HG02885 (cell line): ENCODE measurements around the gene CETP.
"Not testable (repeated sequence)": the region's sequence is repeated elsewhere in the genome, so short reads cannot be mapped to it uniquely, and the experiment has no call there.

Experiments used
- ATAC-seq: cut with Tn5 transposase; IDR thresholded peaks from one replicate; pipeline ENCODE4 v1.9.1; 2021; ENCODE audit warnings: mild to moderate bottlenecking; ENCODE audit not compliant: unreplicated experiment, poor library complexity

Gene CETP

GRCh38 chr16:56977823-56978430 is 16.2 kb downstream of the CETP start:
- no peak for ATAC-seq

- ATAC-seq = no peak
Measured at GRCh38 chr16:56980201-56980535, 18.4 kb downstream of the CETP start.

- ATAC-seq = no peak
Measured at GRCh38 chr16:56980792-56981724, 19.3 kb downstream of the CETP start.

GRCh38 chr16:56981729-56982271 is 20.1 kb downstream of the CETP start:
- no peak for ATAC-seq

- ATAC-seq = no peak
Measured at GRCh38 chr16:56982695-56983094, 20.9 kb downstream of the CETP start.

- ATAC-seq = no peak
Measured at GRCh38 chr16:56983211-56983751, 21.5 kb downstream of the CETP start.

GRCh38 chr16:56984639-56985038 is 22.9 kb downstream of the CETP start:
- ATAC-seq = no peak

- ATAC-seq = no peak
Measured at GRCh38 chr16:56985288-56985961, 23.7 kb downstream of the CETP start.

- ATAC-seq = no peak
Measured at GRCh38 chr16:56985962-56986360, 24.2 kb downstream of the CETP start.

GRCh38 chr16:56986361-56986760 is 24.6 kb downstream of the CETP start:
- no peak for ATAC-seq

- ATAC-seq = not testable (repeated sequence)
Measured at GRCh38 chr16:56986908-56987307, 25.2 kb downstream of the CETP start.

GRCh38 chr16:56987692-56988091 is 25.9 kb downstream of the CETP start:
- no peak for ATAC-seq

GRCh38 chr16:56988161-56988947 is 26.6 kb downstream of the CETP start:
- ATAC-seq = no peak

GRCh38 chr16:56988948-56989945 is 27.5 kb downstream of the CETP start, which contains the start of gene NLRC5:
NLRC5 (plus strand) TSS chr16:56989557; CDS start chr16:57020713, 31,156 bp downstream.
- ATAC-seq = peak; percentile 81

GRCh38 chr16:56989988-56990387 is 28.2 kb downstream of the CETP start:
- ATAC-seq = no peak

GRCh38 chr16:56990407-56991286 is 28.9 kb downstream of the CETP start:
- no peak for ATAC-seq

GRCh38 chr16:56992431-56992830 is 30.7 kb downstream of the CETP start:
- ATAC-seq = not testable (repeated sequence)

- no peak for ATAC-seq
Measured at GRCh38 chr16:56993204-56993603, 31.5 kb downstream of the CETP start.
